ENCODE measurements around the gene RPS18.
"Not testable (repeated sequence)": the region's sequence is repeated elsewhere in the genome, so short reads cannot be mapped to it uniquely, and the experiment has no call there.

The RPS18 gene

DNA sequence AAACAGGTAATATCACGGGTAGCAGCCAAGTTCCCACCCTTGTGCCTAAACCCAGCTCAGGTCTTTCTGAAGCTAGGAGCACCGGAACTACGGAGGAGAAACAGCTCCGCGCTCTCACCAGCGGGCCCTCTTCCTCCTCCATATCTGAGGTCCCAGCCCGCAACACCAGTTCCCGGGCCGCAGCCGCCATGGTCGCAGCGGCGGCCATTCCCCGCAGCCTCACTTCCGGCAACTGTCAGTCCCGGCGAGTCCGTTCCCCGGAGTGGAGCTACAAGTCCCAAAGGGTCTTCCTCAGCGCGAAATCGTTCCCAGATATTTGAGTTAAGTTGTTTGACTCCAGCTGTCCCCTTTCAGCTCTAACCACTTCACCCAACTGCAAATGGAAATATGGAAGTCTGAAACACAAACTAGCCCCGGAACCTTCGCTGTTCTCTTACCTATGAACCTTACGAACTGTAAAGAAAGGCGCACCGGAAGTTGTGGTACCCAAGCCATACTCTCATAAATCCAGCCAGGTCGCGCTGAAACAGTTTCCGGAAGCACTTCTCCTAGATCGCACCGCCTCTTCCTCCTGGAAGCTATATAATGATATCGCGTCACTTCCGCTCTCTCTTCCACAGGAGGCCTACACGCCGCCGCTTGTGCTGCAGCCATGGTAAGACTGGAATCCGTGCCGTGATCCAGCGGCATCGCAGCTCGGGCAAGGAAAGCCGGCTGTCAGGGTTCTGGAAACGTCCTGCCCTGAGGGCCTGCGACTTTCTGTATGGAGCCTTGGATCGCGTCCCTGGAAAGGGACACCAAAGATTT, at the start of gene RPS18, which contains the start of gene VPS52:
Gene RPS18, plus strand, starts transcription at position 608 of the 807 bp plus-strand sequence. Its CDS starts 45 bp downstream, at position 653.
Gene VPS52, minus strand, starts transcription at position 409 of the 807 bp plus-strand sequence. Its CDS starts 201 bp downstream, at position 208.
- peak; percentile 92 to 93 for DNase-seq

DNA sequence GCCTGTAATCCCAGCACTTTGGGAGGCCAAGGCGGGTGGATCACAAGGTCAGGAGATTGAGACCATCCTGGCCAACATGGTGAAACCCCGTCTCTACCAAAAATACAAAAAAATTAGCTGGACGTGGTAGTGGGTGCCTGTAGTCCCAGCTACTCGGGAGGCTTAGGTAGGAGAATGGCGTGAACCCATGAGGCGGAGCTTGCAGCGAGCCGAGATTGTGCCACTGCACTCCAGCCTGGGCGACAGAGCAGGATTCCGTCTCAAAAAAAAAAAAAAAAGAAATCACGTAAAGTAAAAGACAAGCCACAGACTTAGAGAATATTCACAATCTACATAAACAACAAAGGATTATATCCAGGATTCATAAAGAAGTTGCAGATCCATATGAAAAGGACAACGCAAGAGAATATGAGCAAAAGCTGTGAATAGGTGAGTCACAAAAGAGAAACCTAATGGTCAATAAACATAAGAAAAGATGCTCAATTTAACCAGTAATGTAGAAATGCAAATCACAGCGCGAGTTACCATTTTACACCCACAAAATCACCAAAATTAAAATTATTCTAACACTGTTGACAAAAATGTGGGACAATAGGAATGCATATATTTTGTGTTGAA, 45.3 kb upstream of the RPS18 start:
- not testable (repeated sequence) for DNase-seq

DNA sequence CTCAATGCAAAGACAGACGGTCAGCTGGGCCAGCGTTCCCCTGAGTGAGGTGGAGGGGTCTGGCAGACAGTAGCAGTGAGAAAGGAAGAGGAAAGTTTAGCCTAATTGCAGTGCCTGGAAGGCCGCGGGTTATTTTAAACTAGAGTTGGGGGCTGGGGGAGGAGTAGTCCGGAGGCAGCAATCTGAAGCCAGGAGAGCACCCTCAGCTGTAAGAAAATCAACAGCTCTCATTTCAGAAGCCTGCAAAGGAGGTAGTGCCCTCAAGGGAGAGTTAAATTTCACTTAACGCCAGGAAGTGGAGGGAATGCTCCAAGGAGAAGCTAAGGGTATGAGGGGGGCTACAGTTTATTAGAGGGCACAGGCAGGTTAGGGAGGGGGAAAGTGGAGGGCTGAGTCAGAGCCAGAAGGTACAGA, 36.6 kb upstream of the RPS18 start:
- no peak for DNase-seq

DNA sequence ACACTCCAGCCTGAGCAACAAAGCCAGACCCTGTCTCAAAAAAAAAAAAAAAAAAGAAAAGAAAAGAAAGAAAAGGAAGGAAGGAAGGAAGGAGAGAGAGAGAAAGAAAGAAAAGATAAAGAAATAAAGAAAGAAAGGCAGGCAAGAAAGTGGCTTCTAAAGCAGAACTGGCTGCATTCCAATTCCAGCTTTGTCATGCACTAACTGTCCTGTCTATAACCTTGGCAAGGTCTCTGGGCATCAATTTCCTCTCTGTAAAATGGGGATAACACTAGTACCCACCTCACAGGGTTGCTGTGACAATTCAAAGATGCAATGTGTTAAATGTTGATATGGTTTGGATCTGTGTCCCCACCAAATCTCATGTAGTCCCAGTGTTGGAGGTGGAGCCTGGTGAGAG, 35.5 kb upstream of the RPS18 start:
- no peak for DNase-seq

DNA sequence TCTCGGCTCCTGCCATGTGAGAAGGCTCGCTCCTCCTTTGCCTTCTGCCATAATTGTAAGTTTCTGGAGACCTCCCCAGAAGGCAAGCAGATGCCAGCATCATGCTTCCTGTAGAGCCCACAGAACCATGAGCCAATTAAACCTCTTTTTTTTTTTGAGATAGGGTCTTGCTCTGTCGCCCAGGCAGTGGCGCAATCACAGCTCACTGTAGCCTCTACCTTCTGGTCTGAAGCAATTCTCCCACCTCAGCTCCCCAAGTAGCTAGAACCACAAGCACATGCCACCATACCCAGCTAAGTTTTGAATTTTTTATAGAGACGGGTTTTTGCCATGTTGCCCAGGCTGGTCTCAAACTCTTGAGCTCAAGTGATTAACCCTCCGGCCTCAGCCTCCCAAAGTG, 35.0 kb upstream of the RPS18 start:
- DNase-seq, result no peak

DNA sequence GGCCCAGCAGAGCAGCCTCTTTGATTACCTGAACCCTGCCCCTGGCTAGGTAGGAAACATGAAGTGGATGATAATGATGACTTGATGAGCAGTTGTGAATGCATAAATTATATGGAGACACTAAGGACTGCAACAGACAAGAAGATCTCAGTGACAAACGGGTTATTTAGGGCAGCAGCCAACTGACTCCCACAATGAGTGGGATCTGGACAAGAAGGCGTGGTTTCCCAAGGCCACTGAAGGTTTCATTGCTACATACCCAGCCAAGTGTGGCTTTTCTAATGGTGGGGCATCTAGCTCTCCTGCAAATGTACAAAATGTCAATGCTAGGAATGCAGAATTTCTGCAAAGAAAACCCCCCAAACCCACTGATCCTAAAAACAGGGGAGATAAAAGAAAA, 34.1 kb upstream of the RPS18 start:
- no peak for DNase-seq

DNA sequence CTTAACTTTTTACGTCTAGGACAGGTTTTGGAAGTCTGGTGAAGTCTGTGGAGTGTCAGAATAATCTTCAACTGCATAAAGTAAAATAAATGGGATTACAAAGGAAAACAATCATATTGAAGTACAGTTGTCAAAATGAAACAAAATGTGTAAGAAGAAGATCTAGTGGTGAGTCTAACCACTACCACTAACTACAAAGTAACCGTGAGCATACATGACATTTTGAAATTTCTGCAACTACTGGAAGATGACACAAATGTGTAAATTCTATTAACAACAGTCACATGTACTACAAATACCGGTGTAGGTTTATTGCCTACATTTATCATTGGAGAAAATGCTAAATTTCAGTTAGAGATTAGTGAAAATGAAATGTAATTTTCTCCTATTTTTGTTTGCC, 29.9 kb upstream of the RPS18 start:
- no peak for DNase-seq

DNA sequence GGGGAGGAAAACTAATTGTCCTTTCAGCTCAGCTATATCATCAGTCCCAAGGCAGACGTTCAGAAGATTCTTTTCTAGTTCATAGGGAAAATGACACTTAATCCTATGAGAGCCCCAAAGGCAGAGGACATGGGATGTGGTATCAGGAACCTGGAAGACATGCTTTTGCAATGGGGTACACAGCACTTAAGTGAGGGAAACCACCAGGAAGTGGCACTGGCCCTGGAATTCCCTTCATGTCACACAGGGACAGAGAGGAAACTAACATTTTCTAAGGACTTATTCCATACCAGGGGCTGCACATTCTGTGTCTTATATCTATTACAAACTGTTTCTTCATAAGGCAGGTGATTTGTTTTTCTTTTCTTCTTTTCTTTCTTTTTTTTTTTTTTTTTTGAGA, 28.4 kb upstream of the RPS18 start:
- no peak for DNase-seq

DNA sequence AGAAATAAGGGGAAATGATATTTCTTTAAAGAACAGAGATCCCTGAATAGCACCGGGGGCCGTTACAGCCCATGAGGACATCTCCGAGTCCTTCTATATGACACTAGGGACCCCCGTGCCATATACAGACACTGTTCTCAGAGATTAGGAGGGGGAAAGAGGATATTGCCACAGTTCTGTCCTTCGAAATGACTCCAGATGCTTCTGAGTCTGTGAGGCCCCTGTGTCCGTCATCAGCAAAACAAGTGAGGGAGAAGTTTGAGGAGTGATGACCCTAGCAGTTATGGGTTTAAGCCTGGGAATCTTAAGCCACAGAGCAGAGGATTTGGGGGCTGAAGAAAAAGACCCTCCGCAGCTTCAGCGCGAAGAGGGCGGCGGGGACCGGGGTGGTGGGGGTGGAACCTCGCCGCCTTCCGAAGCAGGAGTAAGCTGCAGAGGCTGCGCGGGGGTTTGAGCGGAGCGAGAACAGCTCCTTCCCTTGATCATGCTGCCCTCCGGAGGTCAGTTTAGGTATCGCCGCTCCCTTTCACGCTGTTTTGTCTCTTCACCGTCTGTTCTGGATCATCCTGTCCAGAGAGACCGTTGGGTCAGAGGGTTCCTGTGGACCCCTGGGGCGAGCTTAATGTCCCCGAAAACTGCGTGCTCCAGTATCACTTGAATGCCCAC, 23.8 kb upstream of the RPS18 start:
- peak; percentile 96 to 98 for DNase-seq

DNA sequence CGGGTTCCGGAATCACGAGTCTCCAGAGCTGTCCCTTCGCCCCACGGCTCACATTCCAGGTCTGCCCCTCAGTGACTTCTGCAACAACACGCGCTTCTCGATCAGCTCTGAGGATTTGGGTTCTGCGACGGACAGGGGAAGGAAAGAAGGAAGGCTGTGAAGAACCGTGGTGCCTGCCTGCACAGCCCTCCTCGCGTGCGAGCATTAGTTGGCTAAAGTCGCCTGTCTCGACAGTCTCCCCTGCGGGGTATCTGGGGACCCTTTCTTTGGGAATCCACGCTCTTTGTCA, 23.3 kb upstream of the RPS18 start:
- DNase-seq, result no peak

DNA sequence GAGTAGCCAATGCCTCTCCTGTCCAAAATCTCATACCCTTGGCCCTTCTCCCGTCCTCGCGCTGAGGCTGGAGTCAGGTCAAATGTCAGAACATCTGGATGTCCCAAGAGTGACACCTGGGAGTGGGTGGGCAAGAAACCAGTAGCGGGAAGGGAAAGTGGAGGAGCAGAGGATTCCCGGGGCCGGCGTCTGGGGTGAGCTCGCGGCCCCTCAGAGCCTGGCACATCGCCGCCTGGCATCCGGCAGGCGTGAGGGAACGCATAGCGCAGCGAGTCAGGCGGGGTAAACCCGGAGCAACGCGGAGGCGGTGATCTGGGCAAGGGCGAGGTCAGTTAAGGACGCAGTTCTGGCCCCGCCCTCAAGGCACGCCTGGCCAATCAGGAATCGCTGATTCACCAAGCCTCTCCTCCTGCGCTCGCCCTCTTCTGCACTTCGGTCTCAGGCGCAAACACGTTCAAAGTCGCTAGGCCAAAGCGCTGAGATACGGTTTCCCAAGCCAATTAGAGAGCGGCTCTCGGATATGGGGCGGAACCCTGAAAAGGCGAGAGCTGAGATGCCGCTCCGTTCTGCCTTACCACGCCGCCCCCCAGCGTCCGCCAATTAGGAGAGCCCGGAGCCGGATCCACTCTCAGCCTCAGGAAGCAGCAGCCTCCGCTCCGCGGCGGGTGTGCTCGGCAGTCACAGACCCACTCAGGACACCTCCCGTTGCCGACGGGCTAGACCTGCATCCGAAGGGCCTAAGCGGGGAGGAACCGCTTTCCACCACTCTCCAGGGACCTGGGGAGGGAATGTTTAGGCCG, 22.7 kb upstream of the RPS18 start:
- DNase-seq, result peak; percentile 96 to 98

DNA sequence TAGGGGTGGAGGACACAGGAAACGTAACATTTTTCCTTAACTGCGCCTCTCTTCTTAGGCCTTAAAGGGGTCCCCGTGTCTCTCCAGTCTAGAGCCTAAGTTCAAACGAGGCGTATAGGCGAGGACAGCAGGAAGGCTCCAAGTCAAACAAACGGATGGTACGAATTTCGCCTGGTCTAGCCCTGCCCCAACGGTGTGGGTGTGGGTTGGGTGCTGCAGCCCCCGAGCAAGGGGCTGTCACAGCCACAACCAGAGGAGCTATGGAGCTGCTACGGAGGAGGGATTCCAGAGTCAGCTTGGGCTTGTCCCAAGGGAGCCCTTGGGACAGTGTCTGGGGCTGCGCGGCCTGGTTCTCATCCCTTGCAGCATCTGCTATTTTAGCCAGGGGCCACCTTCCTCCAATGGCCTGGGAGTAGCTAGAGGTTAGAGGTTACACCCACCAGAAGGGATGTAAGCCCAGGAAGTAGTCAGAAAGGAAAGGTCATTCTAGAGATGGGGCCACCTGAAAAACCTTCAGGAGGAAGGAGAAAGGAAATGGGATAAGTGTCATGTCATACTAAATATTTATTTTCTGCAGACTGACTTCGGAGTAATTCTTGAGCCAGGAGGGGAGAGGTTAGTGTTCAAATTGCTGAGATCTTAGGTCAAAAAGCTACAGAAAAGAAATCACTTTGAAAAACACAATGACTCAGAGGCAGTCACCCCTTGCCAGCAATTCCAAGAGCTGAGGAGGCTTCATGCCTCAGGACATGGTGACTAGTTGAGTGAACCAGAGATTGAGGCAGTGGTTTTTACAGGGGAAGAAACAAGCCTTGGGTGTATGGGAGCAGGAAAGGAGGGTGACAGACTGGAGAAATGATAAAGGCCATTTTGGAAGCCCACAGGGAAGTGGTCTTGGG, 21.9 kb upstream of the RPS18 start:
- peak in 1 of 2 experiments; percentile 47 for DNase-seq

DNA sequence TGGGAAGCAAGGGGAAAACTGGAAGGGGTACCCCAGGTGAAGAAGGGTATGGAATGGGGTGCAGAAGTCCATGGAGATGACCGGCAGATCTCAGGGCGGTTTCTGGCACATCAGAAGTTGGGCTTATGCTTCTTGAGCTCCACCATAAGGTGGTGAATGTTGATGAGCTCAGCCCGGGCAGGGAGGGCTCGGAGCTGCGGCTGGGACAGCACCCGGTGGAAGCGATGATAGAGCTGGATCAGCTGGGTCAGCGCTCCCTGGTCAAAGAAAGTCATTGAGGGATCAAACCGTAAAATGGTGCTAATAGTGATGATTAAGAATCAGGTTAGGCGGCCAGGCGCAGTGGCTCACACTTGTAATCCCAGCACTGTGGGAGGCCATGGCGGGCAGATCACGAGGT, 21.1 kb upstream of the RPS18 start:
- no peak for DNase-seq

DNA sequence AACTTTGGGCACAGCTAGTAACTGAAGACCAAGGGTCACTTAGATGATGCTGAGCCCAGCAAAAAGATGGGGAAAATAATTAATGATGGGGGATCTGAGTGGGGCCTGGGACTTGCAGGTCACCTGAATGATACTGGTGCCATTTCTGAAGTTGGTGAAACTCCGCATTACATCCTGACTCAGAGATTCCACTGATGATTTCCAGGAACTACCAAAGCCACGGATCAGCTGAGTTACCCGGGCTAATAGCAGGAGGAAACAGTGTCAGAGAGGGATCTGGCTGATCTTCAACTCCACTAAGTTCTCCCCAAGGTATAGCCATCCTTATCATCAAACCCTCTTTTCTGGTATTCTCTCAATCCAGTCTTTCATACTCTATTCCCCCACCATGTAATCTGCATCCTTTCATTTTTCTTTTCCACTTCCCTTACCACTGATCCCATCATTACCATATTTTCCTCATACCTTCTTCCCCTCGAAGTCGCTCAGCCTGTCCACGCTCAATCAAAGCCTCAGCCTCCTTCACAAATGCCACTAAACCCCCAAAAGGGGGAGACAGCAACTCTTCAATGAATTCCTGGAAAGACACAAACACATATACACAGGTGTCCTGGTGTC, 20.4 kb upstream of the RPS18 start:
- DNase-seq, result peak in 1 of 2 experiments; percentile 40

DNA sequence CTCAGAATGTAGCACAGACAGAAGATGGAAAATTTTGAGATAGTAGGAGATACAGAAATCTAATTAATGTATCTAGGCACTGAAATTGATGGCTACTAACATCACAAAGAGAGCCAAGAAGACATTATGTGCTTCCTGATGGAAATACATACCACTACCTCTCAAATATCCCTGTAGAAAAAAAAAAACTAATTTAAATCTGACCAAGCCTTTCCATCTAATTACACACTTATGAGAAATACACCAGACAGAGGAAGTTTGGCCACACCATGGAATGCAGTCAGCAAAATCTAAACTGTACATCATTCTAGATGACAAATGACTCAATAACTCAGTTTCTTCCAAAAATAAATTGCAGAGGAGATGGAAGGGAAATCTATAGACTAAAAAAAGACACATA, 19.1 kb upstream of the RPS18 start:
- no peak for DNase-seq

DNA sequence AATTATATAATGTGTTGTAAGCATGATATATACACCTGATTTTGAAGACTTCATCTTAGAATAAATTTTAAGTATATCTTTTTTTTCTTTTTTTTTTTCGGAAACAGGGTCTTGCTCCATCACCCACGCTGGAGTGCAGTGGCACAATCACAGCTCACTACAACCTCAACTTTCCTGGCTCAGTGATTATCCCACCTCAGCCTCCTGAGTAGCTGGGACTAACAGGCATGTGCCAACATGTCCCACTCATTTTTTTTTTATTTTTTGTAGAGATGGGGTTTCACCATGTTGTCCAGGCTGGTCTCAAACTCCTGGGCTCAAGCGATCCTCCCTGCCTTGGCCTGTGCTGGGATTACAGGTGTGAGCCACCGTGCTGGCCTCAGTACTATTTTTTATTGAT, 17.3 kb upstream of the RPS18 start:
- DNase-seq, result no peak

DNA sequence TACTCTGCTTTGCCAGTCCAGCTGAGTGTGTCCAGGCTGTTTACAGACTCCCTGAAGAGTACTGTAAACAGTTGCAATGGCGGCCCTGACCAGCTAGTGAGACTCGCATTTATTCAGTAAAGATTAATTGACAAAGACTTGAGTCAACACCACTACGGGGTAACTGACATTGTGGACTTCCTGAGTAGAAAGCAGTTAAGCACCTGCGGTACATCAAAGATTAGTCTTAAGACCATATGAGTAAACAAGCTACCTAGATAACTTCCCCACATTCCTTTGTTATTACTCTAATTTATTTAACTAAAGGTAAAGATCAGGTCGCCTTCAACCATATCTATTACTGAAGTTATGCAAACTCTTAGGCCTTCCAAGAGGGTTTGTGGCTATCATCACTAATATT, 12.8 kb upstream of the RPS18 start:
- no peak for DNase-seq

DNA sequence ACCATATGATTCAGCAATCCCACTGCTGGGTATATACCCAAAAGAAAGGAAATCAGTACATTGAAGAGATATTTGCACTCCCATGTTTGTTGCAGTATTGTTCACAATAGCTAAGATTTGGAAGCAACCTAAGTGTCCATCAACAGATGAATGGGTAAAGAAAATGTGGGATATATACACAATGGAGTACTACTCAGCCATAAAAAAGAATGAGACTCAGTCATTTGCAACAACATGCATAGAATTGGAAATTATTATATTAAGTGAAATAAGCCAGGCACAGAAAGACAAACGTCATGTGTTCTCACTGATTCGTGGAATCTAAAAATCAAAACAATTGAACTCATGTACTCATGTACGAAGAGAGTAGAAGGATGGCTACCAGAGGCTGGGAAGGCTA, 9.4 kb upstream of the RPS18 start:
- DNase-seq, result not testable (repeated sequence)

DNA sequence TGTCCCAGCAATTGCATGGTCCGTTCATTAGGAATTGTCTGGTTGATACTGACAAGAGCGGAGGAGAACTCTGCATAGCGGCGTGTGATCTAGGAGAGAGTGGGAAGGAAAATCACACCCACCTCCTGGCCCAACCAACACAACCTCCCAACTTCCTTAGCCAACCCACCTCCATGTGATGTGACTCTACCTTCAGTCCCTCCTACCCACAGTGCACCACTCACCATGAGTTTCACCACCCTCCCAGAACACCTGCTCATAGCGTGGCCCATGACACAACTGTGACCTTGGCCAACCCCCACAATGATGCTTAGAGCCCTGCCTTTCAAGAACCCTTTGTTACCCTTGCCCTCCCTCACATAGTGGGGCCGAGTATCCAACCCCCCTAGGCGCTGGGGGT, 7.9 kb upstream of the RPS18 start:
- DNase-seq, result no peak

DNA sequence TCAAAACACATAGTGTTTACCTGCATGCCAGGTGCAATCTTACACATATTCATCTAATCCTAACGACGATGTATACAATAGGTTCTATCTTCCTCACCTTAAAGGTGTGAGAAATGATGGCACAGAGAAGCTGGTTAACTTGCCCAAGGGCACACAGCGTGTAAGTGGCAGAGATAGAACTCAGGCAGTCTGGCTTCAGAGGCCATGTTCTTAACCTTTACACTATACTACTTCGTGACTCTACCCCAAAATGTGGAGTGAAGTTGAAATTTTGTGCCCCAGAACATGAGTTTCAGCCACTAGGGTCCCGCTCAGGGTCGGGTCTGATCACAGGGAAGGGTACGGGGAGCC, 783 bp upstream of the RPS18 start:
- DNase-seq, result no peak

DNA sequence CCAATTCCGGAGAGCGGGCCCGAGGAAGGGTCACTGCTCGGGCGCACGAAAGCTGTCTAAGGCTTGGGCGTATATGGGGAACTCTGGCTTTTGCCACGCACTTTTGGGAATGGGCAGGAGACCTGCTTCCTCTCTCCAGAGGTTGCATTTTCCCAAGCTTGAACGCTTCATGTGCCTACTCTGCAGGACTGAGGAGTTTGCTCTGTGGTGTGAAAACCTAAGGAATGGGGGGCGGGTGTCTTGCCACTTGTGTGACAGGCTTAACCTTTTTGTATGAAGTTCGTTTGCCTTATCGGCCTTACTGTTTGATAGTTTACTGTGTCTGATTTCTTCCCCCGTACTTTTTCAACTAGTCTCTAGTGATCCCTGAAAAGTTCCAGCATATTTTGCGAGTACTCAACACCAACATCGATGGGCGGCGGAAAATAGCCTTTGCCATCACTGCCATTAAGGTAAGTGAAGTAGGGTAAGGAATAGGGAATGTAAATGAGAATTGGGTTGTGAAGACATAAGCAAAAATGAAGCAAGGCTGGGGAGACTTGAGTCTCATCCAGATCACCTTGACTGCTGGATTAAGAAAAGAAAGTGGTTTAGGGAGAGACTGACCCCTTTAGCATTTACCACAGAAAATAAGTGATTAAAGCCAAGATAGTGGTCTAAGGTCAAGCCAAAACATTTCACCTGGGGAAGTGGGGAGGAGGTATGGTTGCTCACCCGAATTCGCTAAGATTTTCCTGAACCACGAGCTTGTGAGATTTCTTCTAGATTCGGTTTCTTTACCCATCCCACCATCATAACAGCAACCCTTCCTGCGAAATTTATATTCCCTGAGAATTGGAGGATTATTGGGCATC, 627 bp downstream of the RPS18 start:
- DNase-seq, result no peak
